ENCODE results near the gene NINJ1.

DNA sequence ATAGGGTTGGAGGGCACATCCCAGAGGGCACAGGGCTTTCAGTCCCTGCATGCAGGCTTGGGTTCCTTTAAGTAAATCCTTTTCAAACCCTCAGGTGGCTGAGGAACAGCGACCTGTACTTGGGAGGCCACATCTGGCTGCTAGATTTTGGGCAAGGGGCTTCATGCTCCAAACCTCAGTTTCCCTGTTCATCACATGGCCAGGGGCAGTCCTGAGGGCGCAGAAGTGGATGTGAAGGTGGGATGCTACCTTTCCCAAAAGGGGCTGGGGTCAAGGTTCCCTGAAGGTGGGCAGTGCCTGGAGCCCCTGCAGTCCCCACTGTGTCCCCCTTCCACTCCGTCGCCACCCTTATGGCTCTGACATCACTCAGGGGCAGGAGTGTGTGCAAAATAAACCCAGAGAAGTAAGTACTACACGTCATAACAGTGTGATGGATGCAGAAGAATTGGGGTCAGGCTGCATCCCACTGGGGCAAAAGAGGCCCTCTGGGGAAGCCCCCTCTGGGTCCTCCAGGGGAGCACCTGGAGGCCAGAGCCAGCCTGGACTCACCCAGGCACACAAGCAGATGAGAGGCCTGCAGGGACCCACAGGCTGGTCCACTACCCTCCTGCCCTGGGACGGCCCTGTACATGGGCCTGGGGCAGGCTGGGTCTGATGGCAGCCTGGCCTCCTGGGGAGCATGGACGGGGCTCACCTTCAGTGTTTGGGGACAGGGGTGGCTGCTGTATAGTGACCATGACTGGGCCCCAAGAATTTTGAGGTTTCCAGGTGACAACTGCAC lies 40.0 kb downstream of the NINJ1 start:
- TF ChIP-seq, protein P1, sequence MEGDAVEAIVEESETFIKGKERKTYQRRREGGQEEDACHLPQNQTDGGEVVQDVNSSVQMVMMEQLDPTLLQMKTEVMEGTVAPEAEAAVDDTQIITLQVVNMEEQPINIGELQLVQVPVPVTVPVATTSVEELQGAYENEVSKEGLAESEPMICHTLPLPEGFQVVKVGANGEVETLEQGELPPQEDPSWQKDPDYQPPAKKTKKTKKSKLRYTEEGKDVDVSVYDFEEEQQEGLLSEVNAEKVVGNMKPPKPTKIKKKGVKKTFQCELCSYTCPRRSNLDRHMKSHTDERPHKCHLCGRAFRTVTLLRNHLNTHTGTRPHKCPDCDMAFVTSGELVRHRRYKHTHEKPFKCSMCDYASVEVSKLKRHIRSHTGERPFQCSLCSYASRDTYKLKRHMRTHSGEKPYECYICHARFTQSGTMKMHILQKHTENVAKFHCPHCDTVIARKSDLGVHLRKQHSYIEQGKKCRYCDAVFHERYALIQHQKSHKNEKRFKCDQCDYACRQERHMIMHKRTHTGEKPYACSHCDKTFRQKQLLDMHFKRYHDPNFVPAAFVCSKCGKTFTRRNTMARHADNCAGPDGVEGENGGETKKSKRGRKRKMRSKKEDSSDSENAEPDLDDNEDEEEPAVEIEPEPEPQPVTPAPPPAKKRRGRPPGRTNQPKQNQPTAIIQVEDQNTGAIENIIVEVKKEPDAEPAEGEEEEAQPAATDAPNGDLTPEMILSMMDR (IDR thresholded peaks at IDR 0.05), result no peak
- TF ChIP-seq POLR2A (IDR thresholded peaks at IDR 0.05) (no peak), EP300 (IDR thresholded peaks at IDR 0.05) (no peak)
